ENCODE results near the gene RFNG. TPM values are rescaled to one million over a fixed set of nuclear protein-coding genes. Genes with fewer than 3 reads are reported as not detected.

The RFNG gene
- total and polyA plus RNA-seq, 9 donors: 20.9 to 61.3 (median 44.7) TPM

DNA sequence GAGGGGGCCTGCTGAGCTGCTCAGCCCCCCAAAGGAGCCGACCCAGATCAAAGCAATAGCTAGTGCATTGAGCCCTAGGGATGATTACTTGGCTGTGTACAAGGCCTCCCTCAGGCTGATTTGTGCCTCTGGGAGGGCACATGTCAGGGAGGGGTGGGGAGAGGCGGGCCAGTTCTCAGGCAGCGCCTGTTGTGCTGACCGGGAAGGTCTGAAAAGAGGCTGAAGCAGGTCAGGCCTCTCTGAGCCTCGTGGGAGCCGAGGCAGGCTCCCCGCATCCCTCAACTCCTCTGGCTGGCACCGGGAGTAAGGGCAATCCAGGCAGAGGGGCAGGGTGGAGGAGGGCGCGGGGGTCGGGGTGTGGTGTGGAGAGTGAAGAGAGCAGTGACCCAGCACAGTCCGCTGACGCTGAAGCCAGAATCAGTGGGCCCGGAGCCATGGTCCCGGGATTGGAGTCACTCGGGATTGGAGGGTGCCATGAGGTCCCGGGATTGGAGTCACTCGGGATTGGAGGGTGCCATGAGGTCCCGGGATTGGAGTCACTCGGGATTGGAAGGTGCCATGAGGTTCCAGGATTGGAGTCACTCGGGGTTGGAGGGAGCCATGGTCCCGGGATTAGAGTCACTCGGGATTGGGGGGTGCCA is 17.1 kb downstream of the RFNG start:
- 67 to 77% (median 75%) methylated on average over 23 of the region's 23 CpGs for WGBS, 3 donors
- no peaks in the 10 kb centered on the region for H3K36me3 ChIP-seq
- no peak overlapping the region for H3K27ac ChIP-seq
- H3K9me3 ChIP-seq: no peaks in the 10 kb centered on the region
- intact Hi-C loops (cut with DNase I): loop anchor here in 2 of 4 donors (5.0 kb wide), 2 partner anchors 118 to 123 kb away; no protein-coding TSS in a partner anchor
- no peaks in the 10 kb centered on the region for H3K27me3 ChIP-seq
- TF ChIP-seq POLR2A (IDR thresholded peaks at IDR 0.05) (no peak), EP300 (IDR thresholded peaks at IDR 0.05) (no peak)
- TF ChIP-seq, protein P1, sequence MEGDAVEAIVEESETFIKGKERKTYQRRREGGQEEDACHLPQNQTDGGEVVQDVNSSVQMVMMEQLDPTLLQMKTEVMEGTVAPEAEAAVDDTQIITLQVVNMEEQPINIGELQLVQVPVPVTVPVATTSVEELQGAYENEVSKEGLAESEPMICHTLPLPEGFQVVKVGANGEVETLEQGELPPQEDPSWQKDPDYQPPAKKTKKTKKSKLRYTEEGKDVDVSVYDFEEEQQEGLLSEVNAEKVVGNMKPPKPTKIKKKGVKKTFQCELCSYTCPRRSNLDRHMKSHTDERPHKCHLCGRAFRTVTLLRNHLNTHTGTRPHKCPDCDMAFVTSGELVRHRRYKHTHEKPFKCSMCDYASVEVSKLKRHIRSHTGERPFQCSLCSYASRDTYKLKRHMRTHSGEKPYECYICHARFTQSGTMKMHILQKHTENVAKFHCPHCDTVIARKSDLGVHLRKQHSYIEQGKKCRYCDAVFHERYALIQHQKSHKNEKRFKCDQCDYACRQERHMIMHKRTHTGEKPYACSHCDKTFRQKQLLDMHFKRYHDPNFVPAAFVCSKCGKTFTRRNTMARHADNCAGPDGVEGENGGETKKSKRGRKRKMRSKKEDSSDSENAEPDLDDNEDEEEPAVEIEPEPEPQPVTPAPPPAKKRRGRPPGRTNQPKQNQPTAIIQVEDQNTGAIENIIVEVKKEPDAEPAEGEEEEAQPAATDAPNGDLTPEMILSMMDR (IDR thresholded peaks at IDR 0.05): no peak
- no peak overlapping the region for H3K4me3 ChIP-seq
- no peak for DNase-seq
- H3K4me1 ChIP-seq (ENCODE audit: insufficient read depth): peaks cover 11% of the 10 kb centered on the region

DNA sequence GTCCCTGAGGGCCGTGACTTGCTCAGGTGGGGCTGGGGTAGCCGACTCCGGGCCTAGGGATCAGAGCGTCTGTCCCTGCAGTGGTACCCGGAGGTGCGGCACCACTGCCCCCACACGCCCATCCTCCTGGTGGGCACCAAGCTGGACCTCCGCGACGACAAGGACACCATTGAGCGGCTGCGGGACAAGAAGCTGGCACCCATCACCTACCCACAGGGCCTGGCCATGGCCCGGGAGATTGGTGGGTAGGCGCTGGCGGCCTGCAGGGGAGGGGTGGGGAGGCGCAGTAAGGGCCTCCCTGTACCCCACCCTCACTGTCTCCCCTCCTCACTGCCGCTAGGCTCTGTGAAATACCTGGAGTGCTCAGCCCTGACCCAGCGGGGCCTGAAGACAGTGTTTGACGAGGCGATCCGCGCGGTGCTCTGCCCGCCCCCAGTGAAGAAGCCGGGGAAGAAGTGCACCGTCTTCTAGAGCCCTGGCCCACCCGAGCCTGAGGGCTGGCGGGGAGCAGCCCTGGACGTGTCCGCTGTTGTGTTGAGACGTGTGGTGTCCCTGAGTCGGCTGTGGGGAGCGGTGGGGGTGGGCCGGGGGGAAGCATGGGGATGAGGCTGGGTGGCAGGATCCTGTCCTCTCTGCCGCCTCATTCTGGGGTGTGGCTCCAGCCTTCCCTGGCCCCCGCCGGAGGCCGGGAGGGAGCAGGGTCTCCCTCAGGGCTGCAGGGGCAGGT is 18.1 kb downstream of the RFNG start:
- DNase-seq: no peak
- TF ChIP-seq POLR2A (IDR thresholded peaks at IDR 0.05) (no peak), EP300 (IDR thresholded peaks at IDR 0.05) (no peak)
- TF ChIP-seq, protein P1 (IDR thresholded peaks at IDR 0.05): no peak
- 90 to 92% (median 91%) methylated on average over 36 to 38 of the region's 38 CpGs for WGBS, 3 donors
- H3K9me3 ChIP-seq: no peaks in the 10 kb centered on the region
- no peak overlapping the region for H3K4me3 ChIP-seq
- H3K27ac ChIP-seq: no peak overlapping the region
- intact Hi-C loops (cut with DNase I): loop anchor here in 2 of 4 donors (5.0 kb wide), 2 partner anchors 119 to 124 kb away; no protein-coding TSS in a partner anchor
- H3K27me3 ChIP-seq: no peaks in the 10 kb centered on the region
- no peaks in the 10 kb centered on the region for H3K36me3 ChIP-seq
- H3K4me1 ChIP-seq (ENCODE audit: insufficient read depth): peaks cover 11% of the 10 kb centered on the region

DNA sequence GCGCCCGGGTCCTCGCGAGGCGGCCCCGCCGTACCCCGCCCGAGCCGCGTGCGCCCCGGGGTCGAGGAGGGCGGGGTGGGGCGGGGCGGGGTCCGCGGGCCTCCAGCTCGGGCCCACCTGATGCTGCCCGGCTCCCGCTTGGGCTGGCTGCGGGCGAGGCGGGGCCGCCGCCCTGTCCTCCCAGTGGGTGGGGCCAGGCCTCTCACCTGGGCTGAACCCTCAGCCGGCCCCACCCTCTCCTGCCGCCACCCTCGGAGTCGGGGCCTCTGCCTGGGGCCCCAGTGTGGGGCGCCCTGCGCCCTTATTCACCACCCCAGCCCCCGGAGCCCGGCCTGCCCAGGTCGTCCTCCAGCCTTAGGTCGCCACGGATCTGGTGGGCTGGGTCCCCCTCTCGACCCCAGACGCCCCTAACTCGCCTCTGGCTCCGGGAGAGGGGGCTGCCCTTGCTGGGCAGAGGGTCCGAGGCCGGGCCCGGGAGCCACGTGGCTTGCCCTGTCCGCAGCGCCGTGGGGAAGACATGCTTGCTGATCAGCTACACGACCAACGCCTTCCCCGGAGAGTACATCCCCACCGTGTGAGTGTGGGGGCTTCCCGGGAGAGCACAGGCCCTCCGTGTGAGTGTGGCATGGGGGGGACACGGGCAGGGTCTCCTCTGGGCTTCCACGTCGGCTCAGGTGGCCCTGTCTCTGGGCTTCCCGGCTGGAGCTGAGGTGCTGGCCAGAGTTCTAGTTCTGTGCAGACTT is 19.6 kb downstream of the RFNG start:
- no peak for TF ChIP-seq EP300 (IDR thresholded peaks at IDR 0.05)
- TF ChIP-seq, protein P1 (IDR thresholded peaks at IDR 0.05): peak in 1 of 3 donors; percentile 11
- peaks cover 11% of the 10 kb centered on the region for H3K4me1 ChIP-seq (ENCODE audit: insufficient read depth)
- H3K27me3 ChIP-seq: no peaks in the 10 kb centered on the region
- no peak overlapping the region for H3K27ac ChIP-seq
- intact Hi-C loops (cut with DNase I): loop anchor here (2.0 to 5.0 kb wide), 4 partner anchors 120 to 125 kb away; no protein-coding TSS in a partner anchor
- WGBS, 3 donors: 6 to 12% (median 12%) methylated on average over 26 to 59 of the region's 59 CpGs
- no peak for DNase-seq
- H3K9me3 ChIP-seq: no peaks in the 10 kb centered on the region
- no peaks in the 10 kb centered on the region for H3K36me3 ChIP-seq
- no peak overlapping the region for H3K4me3 ChIP-seq

DNA sequence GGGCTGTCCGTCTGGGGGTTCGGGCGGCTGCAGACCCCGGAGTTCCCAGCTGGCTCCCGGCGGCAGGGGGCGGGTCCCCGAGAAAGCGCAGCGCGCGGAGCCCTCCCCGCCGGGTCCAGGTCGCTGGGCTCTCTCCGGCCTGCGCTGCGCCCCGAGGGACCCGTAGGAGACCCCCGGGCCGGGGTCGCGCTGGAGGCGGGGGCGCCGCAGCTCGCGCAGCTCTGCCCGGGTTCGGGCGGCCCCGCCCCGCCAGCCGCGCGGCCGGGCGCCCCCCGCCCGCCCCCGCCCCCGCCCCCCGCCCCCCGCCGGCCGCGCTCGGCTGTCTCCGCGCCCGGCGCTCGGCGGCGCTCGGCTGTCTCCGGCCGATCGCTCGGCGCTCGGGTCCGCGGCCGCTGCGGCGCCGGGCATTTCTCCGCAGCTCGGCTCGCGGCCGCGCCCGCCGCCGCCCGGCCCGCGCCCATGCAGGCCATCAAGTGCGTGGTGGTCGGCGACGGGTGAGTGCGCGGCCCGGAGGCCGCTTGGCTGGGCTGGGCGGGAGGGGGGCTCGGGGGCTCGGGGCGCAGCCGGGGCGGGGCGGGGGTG is 20.2 kb downstream of the RFNG start, which contains the start of gene RAC3:
Gene RAC3, plus strand, starts transcription at position 376 of the 582 bp plus-strand sequence. Its CDS starts 84 bp downstream, at position 460.
- Histone ChIP-seq H3K4me1 (ENCODE audit: insufficient read depth) (peaks cover 7% of the 10 kb centered on the region), H3K9me3 (no peaks in the 10 kb centered on the region), H3K4me3 (peak within 1 kb of the TSS; percentile 45), H3K36me3 (no peaks in the 10 kb centered on the region), H3K27me3 (no peaks in the 10 kb centered on the region), H3K27ac (peak within 1 kb of the TSS in 1 of 2 donors; percentile 23)
- intact Hi-C loops (cut with DNase I): loop anchor here (2.0 to 5.0 kb wide), 4 partner anchors 121 to 126 kb away; no protein-coding TSS in a partner anchor
- TF ChIP-seq POLR2A (IDR thresholded peaks at IDR 0.05) (no peak), EP300 (IDR thresholded peaks at IDR 0.05) (no peak)
- TF ChIP-seq, protein P1 (IDR thresholded peaks at IDR 0.05): no peak
- WGBS, 3 donors: 0% methylated on average over 20 to 93 of the region's 96 CpGs; no CpG with 5 or more reads in 1 of the 3 donors
- DNase-seq: no peak
